GM21390 (cell line): Measurements from ENCODE around the gene PVR.
"Not testable (repeated sequence)": the region's sequence is repeated elsewhere in the genome, so short reads cannot be mapped to it uniquely, and the experiment has no call there.

ENCODE experiments used
- ATAC-seq: cut with Tn5 transposase; IDR thresholded peaks from one replicate; pipeline ENCODE4 v1.9.1; 2021; ENCODE audit not compliant: unreplicated experiment

Gene PVR

GRCh38 chr19:44645407-44646048 lies 1.8 kb downstream of the PVR start:
- no peak for ATAC-seq

- ATAC-seq = no peak
These were observed 2.3 kb downstream of the PVR start for GRCh38 chr19:44646049-44646416.

- no peak for ATAC-seq
These were observed 3.4 kb downstream of the PVR start for GRCh38 chr19:44647144-44647543.

GRCh38 chr19:44648631-44649251 lies 5.0 kb downstream of the PVR start:
- ATAC-seq = no peak

GRCh38 chr19:44649578-44650145 lies 6.0 kb downstream of the PVR start:
- ATAC-seq = no peak

- no peak for ATAC-seq
These were observed 9.6 kb downstream of the PVR start for GRCh38 chr19:44653343-44653742.

GRCh38 chr19:44653977-44654774 lies 10.5 kb downstream of the PVR start:
- ATAC-seq = peak; percentile 83

GRCh38 chr19:44657211-44657921 lies 13.7 kb downstream of the PVR start:
- no peak for ATAC-seq

GRCh38 chr19:44658069-44658733 lies 14.5 kb downstream of the PVR start:
- ATAC-seq = no peak

GRCh38 chr19:44660081-44660480 lies 16.4 kb downstream of the PVR start:
- ATAC-seq = no peak

GRCh38 chr19:44661205-44661604 lies 17.5 kb downstream of the PVR start:
- ATAC-seq = no peak

- ATAC-seq = no peak
These were observed 18.2 kb downstream of the PVR start for GRCh38 chr19:44661904-44662303.

- no peak for ATAC-seq
These were observed 19.1 kb downstream of the PVR start for GRCh38 chr19:44662691-44663385.

GRCh38 chr19:44663996-44664395 lies 20.3 kb downstream of the PVR start:
- no peak for ATAC-seq

- ATAC-seq = no peak
These were observed 21.3 kb downstream of the PVR start for GRCh38 chr19:44664976-44665375.

- ATAC-seq = no peak
These were observed 23.3 kb downstream of the PVR start for GRCh38 chr19:44666852-44667556.

GRCh38 chr19:44668985-44669764 lies 25.5 kb downstream of the PVR start:
- ATAC-seq = no peak

GRCh38 chr19:44670027-44670426 lies 26.3 kb downstream of the PVR start:
- not testable (repeated sequence) for ATAC-seq

GRCh38 chr19:44671400-44671799 lies 27.7 kb downstream of the PVR start, which contains the start of gene CEACAM19:
TSS of gene CEACAM19 (plus strand) at chr19:44671482. CDS start at chr19:44671932, 450 bp downstream.
- ATAC-seq = no peak
